Nucleus accumbens (tissue), 56 donors: ENCODE results near the gene SLC9A4.

ENCODE experiments used
- DNase-seq, 56 donors: peaks; one replicate each; lab custom pipeline; 2025; lab: John Stamatoyannopoulos, UW

SLC9A4 gene, protein sequence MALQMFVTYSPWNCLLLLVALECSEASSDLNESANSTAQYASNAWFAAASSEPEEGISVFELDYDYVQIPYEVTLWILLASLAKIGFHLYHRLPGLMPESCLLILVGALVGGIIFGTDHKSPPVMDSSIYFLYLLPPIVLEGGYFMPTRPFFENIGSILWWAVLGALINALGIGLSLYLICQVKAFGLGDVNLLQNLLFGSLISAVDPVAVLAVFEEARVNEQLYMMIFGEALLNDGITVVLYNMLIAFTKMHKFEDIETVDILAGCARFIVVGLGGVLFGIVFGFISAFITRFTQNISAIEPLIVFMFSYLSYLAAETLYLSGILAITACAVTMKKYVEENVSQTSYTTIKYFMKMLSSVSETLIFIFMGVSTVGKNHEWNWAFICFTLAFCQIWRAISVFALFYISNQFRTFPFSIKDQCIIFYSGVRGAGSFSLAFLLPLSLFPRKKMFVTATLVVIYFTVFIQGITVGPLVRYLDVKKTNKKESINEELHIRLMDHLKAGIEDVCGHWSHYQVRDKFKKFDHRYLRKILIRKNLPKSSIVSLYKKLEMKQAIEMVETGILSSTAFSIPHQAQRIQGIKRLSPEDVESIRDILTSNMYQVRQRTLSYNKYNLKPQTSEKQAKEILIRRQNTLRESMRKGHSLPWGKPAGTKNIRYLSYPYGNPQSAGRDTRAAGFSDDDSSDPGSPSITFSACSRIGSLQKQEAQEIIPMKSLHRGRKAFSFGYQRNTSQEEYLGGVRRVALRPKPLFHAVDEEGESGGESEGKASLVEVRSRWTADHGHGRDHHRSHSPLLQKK

DNA sequence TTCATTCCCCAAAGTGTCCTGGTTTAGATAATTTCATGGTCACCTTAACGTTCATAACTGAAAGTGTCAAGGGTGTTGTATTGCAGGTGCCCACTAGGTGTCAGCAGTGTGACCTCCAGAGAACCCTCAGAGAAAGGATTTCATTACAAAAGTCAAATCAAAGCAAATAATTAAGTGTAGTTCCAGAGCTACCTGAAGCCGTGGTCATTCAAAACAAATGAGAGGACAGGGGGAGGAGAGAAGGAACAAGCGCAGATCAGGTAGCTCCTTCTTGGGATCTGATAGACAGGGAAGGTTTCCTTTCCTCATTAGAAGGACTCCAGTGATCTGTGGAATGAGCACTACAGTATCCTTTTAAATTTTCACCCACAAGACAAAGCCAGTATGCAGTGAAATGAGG lies at the start of gene SLC9A4:
TSS of gene SLC9A4 (plus strand) at position 207 of the 400 bp plus-strand sequence. CDS start 534 bp downstream, outside the sequence.
- peak in 12 of 56 donors; percentile 0 to 63 (median 8) for DNase-seq

DNA sequence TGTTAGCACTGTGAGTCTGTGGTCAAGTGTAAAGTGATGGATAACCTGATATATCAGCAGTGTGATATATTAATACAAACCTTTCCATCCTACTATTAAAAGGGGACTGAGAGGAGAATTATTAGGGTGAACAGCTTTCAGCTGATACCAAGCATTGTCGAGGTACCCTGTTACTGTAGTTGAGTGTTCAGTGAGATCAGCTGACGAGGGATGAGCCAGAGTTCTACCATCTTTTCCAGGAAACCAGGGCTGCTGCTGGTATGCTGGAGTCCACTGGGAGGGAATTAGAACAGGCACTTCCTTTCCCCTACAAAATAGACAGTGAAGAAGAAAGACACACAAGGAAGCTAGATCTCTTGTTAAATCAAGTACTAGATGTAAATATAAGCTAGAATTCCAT lies 49.7 kb upstream of the SLC9A4 start:
- DNase-seq: no peak

DNA sequence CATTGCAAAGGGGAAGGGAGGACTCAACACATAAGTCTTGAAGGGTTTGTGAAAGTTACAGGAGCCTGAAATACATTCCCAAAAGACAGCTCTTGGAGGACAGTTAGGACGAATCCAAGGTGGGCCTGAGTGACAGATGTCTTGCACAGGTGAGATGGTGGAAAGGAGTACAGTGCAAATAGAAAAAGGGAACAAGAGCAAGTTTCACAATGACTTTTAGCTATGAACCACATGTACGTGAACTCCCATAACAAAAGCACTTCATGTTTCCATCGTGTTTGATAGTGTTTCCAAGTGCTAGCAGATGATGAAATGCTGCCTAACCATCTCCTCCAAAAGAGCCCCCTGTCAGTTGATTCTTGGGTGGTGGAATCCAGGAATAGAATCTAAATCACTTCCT lies 48.3 kb upstream of the SLC9A4 start:
- DNase-seq: no peak

DNA sequence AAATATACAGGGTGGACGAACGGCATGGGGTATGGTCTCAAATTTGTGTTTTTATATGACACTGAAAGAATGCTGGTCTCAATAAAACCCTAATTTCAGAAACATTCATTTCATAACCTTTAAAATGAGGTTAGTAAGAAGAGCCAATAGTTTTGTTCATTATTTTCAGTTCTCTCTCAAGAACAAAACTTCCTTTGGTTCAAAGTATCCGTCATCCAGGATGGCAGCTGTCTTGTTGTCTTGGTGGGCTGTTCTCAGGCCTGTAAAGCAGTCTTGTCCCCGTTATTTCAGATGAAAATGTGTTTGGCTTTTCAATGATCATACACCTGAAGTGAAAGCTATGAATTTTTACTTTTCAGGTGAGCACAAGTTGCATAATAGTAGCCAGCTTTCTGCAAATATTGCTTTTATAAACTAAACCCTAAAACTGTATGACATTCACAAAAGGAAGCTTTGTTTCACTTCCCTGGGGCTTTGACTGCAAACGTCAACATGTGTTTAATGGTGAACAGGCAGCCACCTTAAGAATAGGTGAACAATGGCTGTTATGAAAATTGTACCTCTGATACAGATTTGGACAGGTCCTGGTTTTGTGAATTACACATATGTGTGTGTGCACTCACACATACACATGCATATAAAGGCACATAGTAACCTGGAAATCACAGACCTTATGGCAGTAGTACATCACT lies 47.4 kb upstream of the SLC9A4 start:
- no peak for DNase-seq

DNA sequence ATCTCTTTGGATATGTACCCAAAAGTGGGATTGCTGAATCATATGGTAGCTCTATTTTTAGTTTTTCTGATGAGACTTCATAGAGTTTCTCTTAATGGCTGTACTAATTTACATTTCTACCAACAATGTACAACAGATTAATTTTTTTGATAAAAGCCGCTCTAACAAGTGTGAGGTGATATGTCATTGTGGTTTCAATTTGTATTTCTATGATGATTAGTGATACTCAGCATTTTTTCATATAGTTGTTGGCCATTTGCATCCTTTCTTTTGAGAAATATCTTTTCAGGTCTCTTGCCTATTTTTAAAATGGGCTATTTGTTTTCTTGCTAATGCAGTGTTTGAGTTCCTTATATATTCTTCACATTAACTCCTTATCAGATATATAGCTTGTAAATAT lies 45.8 kb upstream of the SLC9A4 start:
- DNase-seq: no peak

DNA sequence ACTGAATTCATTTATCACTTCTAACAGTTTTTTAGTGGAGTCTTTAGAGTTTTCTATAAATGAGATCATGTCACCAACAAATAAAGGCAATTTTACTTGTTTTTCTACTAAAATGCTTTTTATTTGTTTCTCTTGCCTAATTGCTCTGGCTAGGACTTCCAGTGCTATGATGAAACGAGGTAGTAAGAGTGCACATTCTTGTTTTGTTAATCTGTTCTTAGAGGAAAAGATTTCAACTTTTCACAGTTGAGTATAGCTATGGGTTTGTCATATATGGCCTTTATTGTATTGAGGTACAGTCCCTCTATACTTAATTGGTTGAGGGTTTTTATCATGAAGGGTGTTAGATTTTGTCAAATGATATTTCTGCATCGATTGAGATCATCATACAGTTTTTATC lies 44.5 kb upstream of the SLC9A4 start:
- DNase-seq: no peak

DNA sequence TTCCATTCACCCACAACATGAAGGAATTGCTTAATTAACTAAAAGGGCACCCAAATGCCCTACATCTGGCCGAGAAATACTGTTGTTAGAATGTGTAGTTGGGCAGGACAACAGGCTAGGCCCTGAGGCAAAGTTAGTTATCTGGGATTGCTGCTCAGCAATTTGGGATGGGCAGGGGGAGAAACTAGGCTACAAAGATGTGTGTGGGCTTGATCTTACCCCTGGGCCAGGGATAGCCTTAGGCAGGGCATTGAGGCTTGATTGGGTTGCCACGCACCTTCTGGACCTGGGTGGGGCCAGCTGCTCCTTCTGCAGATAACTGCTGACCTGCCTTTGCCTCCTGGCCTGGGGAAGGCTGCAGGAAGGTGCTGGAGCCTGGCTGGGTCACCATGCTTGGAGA lies 40.6 kb upstream of the SLC9A4 start:
- no peak for DNase-seq

DNA sequence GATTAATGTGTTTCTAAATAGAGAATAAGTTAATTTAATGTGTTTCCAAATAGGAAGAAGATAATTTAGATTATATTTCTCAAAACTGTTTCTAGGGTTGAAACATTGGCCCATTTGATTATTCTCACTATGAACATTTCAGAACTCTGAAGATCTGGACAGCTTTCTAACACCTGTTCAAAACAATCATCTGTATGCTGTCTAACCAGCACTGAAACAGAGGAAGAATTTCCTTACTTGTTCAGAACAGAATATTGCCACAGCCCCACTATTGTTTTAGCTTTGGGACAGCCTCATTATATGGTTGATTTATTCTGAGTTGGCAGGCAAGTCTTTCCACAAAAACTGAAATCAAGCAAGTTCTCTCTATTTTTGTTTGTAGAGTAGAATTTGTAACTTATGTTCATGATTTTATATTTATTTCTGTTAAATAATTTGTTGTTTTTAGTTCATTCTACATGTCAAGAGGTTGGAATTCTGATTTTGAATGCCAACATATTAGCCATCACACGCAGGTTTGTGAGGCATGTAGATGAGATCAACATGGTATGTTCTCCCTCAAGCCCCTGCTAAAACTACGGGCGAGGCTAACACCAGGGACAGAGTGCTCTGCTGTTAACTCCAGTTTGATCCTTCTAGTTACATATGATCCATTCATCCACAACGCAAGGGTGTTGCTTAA lies 38.9 kb upstream of the SLC9A4 start:
- DNase-seq: no peak

DNA sequence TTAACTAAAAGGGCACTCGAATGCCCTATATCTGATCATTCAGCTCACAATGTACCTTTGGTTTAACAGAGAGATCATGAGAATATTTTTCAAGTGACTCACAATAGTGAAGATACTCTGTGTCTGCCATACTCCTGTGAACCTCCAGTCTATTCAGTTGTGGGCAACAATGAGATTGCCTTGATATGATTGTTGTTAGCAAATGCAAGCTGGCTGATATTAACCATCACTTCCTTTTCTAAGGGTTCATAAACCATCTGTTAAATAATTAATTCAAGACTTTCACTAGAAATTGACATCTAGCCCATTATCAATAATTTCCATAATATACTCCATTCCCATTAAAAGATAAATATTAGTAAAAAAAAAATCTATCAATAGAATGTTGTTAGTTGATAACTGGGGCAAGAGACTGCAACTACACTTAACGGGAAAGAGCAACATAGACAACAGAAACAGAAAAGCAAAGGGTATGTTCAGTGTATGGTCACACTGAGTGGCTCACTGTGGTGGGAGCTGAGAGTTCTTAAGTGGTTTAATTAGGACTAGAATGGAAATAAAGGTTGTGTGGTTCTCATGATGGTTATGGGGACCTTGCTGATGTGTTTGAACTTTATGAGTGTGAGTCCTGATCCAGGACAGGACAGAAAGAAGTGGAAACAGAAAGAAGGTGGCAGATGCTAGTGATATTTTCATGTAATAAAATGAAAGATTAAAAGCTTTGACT lies 38.2 kb upstream of the SLC9A4 start:
- DNase-seq: no peak

DNA sequence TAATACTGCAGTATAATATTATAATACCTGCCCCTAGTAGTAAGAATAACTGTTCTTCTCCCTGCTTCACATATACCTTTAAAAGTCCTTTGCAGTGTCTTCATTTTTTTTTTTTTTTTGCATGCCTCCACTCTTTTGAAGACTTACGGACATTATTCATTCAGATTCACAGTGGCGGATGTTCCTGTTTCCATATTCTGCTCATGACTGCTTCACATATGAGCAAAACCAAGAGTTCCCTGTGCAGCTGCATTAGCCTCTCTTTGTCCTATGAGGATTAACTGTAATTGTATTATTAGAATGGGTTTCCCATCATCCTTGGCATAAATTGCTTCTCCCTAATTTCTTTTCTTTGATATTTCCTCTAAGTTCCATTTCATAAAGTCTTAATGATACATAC lies 37.3 kb upstream of the SLC9A4 start:
- no peak for DNase-seq

DNA sequence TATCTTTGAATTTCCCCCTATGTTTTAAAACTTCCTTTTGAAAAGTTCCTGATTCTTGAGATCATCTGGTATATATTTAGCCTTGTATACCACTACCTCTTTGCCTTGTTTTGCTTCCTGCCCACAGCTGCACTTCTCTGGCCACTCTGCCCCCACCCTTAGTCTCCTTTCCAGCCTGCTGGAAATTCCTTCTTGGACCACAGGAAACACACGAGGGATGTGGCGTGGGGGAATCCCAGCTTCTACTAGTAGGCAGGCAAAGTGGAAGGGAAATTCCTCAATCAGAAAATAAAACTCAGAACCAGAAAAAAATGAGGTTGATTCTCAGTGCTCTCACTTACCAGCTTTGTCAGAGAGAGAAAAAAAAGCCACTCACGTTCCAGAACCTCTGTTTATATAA lies 36.7 kb upstream of the SLC9A4 start:
- no peak for DNase-seq

DNA sequence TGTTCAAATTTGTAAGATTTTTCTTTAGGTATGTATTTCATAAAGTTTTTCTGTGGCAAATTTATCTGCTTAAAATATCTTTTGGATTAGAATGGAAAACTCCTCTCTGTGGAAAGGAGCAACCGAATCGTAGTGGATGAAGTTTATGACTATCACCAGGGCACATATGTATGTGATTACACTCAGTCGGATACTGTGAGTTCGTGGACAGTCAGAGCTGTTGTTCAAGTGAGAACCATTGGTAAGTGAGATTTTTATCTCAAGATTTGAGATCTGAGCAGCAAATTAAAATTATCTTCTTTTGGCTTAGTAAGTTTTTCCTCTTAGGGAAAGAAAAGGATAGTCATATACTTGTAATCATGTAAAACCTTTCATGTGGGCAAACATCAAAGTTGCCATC lies 35.9 kb upstream of the SLC9A4 start:
- DNase-seq: no peak

DNA sequence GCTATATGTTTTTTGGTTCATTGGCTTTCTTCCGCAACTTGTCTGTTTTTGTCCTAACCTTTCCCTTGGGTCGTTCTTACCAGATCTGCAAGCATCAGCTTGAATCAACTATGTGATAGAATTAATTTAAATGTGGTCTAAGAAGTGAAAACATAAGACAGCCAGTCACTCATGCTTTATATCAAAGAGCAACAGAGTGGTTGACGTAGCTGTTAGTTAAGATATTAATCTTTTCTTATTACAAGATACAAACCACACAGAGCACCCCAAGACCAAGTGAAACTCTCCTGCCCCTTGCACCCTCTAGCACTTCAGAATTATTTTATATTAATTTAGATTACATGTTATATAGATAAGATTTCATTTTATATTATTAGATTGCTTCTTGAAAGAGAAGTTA lies 34.9 kb upstream of the SLC9A4 start:
- DNase-seq: no peak

DNA sequence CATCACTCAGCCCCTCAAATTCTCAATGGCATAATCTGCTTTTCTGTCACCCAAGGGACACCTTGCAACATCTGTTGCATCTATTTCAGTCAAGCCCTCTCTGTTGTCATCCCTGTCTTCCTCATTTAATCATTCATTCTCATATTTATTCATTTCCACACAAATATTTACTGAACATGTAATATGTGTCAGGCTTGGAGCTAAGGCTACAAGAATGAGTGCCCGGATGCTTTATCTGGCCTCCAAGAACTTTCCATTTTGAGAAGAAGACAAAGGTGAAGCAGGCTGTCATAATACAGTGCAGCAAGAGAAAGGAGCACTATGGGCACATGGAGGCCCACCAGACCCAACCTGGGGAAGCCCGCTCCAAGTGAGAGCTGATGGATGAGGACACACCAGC lies 34.4 kb upstream of the SLC9A4 start:
- DNase-seq: no peak

DNA sequence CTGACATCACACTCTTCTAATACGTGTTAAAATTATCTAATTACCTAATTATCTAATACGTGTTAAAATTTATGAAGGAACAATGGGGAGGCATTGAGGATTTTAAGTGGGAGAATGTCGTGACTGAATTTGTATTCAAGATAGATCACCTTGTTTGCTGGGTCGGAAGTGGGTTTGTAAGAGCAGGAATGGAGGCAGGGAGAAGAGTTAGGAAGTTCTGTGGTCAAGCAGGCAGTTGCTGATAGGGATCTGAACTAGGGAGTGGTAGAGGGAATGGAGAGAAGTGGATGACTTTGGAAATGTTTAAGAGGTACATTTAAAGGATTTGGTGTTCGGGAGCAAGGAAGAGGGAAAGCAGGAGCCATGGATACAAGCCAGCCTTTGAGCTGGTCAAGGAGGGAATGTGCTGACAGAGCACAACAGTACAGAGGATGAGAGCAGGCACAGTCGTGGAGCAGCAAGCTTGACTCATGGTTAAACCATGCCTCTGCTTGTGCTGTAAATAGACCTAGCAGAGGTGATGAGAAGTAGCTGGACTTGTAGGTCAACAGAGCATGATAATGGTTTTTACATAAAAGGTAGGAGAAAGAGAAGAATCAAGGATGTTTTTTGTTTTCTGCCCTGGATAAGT lies 33.8 kb upstream of the SLC9A4 start:
- DNase-seq: no peak

DNA sequence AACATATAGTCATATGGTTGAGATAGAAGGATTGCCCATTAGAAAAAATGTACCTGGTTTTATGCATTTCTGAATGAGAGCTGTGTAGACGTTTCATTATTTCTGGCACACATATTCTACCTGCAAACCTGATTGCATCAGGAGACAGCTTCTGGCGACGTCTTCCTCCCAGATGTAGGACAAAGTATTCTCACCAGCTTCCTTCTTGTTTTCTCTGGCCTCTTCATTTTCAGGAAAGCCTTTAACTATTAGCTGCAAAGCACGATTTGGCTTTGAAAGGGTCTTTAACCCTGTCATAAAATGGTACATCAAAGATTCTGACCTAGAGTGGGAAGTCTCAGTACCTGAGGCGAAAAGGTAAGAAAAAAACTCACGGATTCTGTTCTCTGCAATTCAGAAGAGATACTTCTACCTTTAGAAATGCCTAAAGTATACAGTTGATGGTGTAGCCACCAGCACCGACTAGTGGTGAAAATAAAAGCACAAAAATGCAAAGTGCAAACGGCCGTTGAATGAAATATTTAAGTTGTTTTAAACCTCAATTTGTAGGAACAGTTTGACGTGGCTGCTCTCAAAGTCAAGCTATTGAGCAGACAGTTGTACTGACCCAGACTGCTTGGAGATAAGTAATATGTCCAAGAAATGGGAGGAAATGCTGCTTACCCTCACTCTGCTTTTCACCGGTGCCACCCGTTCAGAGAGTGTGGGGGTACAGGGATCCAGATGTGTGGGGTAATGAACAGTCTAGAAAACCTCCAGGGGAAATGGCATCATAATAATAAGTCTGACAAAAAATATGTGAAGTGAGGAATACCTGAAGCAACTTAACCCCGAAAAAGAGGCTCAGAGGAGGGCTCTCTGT lies 29.8 kb upstream of the SLC9A4 start:
- peak in 2 of 56 donors; percentile 4 to 22 for DNase-seq

DNA sequence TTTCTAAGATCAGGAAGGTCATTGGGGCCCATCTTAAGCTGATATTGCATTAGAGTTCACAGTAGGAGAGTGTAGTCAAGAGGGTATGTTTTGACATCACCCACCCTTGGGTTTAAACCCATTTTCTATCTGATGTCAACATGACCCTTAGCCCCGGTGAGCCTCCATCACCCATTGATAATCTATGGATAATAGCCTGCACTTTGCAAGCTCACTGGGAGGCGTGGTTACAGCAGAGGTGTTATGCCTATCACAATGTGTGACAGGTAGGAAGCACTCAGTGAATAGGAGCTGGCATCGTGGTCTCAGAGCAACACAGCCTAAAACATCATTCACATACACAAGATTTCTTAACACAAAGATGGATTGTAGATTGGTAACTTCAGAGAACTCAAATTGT lies 28.8 kb upstream of the SLC9A4 start:
- DNase-seq: no peak

DNA sequence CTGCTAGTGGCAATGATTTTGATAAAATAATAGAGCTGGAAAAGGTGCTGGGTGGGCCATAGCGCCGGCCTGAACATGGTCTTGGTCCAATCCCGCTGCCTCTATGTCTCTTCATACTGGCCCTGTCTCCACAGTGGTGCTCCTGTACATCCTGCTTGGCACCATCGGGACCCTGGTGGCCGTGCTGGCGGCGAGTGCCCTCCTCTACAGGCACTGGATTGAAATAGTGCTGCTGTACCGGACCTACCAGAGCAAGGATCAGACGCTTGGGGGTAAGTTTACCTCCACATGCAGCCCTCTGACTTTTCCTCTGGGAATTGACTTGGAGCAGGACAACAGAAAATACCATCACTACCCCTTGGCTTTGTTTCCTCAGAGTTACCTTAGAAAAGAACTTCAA lies 26.1 kb upstream of the SLC9A4 start:
- no peak for DNase-seq
